NCI-H510A (cell line): ENCODE measurements around the gene SELENOO.

ENCODE experiments used
- DNase-seq: peaks from one replicate; lab custom pipeline; 2025; lab: John Stamatoyannopoulos, UW

Gene SELENOO

GRCh38 chr22:50171965-50172421 lies 28.8 kb upstream of the SELENOO start:
- DNase-seq = no peak

GRCh38 chr22:50173311-50173982 lies 27.4 kb upstream of the SELENOO start:
- DNase-seq = no peak

- no peak for DNase-seq
Observed at GRCh38 chr22:50173983-50174355, 26.8 kb upstream of the SELENOO start.

- no peak for DNase-seq
Observed at GRCh38 chr22:50174382-50175190, 26.2 kb upstream of the SELENOO start.

GRCh38 chr22:50175191-50175461 lies 25.7 kb upstream of the SELENOO start:
- no peak for DNase-seq

GRCh38 chr22:50175921-50176849 lies 24.6 kb upstream of the SELENOO start:
- no peak for DNase-seq

GRCh38 chr22:50176850-50177536 lies 23.8 kb upstream of the SELENOO start:
- no peak for DNase-seq

GRCh38 chr22:50177537-50178470 lies 23.0 kb upstream of the SELENOO start:
- DNase-seq = no peak

GRCh38 chr22:50178471-50178864 lies 22.3 kb upstream of the SELENOO start:
- DNase-seq = no peak

- DNase-seq = no peak
Observed at GRCh38 chr22:50178871-50179869, 21.6 kb upstream of the SELENOO start.

- DNase-seq = no peak
Observed at GRCh38 chr22:50179937-50180726, 20.7 kb upstream of the SELENOO start.

- DNase-seq = no peak
Observed at GRCh38 chr22:50180727-50181521, 19.9 kb upstream of the SELENOO start.

- no peak for DNase-seq
Observed at GRCh38 chr22:50182176-50183081, 18.4 kb upstream of the SELENOO start.

- no peak for DNase-seq
Observed at GRCh38 chr22:50183141-50183971, 17.5 kb upstream of the SELENOO start.

GRCh38 chr22:50184004-50184901 lies 16.6 kb upstream of the SELENOO start:
- DNase-seq = no peak
